ENCODE results near the gene SLC13A3.

SLC13A3 gene

GRCh38 chr20:46573234-46573633 lies 78.0 kb downstream of the SLC13A3 start:
- no peaks in the 10 kb centered on the region for H3K79me2 ChIP-seq (ENCODE audit: insufficient read depth, low read length)
- H3K4me2 ChIP-seq (ENCODE audit: low read depth, low read length, poor library complexity, severe bottlenecking) = no peak overlapping the region
- H4K20me1 ChIP-seq (ENCODE audit: insufficient read depth, low read length, poor library complexity, severe bottlenecking) = no peaks in the 10 kb centered on the region
- H3K9me2 ChIP-seq (replicated peaks; ENCODE audit: low read depth, low read length) = no peaks in the 10 kb centered on the region
- no peaks in the 10 kb centered on the region for H3F3A ChIP-seq (ENCODE audit: low read depth)
- no peaks in the 10 kb centered on the region for H3K36me3 ChIP-seq (ENCODE audit: insufficient read depth, low read length)
- H3K4me1 ChIP-seq (ENCODE audit: insufficient read depth, low read length, poor library complexity, severe bottlenecking) = no peaks in the 10 kb centered on the region
- no peak overlapping the region for H2AFZ ChIP-seq (ENCODE audit: low read length)
- no peak overlapping the region for H3K4me3 ChIP-seq (ENCODE audit: low read length, poor library complexity, severe bottlenecking)
- H3K27me3 ChIP-seq (ENCODE audit: insufficient read depth, low read length, poor library complexity, severe bottlenecking) = no peaks in the 10 kb centered on the region
- TF ChIP-seq CTCF (conservative IDR thresholded peaks at IDR 0.05; ENCODE audit: low read length) = no peak
- TF ChIP-seq EZH2phosphoT487 (IDR thresholded peaks at IDR 0.05; ENCODE audit: borderline replicate concordance) = no peak
- no peak overlapping the region for H3K9ac ChIP-seq (ENCODE audit: low read depth, low read length, poor library complexity, severe bottlenecking)
- no peaks in the 10 kb centered on the region for H3K9me3 ChIP-seq (ENCODE audit: insufficient read depth, low read depth, low read length)

- no peaks in the 10 kb centered on the region for H3K9me2 ChIP-seq (replicated peaks; ENCODE audit: low read depth, low read length)
- no peak overlapping the region for H3K4me2 ChIP-seq (ENCODE audit: low read depth, low read length, poor library complexity, severe bottlenecking)
- no peaks in the 10 kb centered on the region for H3K27me3 ChIP-seq (ENCODE audit: insufficient read depth, low read length, poor library complexity, severe bottlenecking)
- no peak overlapping the region for H3K4me3 ChIP-seq (ENCODE audit: low read length, poor library complexity, severe bottlenecking)
- no peaks in the 10 kb centered on the region for H3K36me3 ChIP-seq (ENCODE audit: insufficient read depth, low read length)
- no peak overlapping the region for H2AFZ ChIP-seq (ENCODE audit: low read length)
- TF ChIP-seq CTCF (conservative IDR thresholded peaks at IDR 0.05; ENCODE audit: low read length) (no peak), EZH2phosphoT487 (IDR thresholded peaks at IDR 0.05; ENCODE audit: borderline replicate concordance) (no peak)
- H4K20me1 ChIP-seq (ENCODE audit: insufficient read depth, low read length, poor library complexity, severe bottlenecking) = no peaks in the 10 kb centered on the region
- no peaks in the 10 kb centered on the region for H3K4me1 ChIP-seq (ENCODE audit: insufficient read depth, low read length, poor library complexity, severe bottlenecking)
- H3F3A ChIP-seq (ENCODE audit: low read depth) = no peaks in the 10 kb centered on the region
- H3K79me2 ChIP-seq (ENCODE audit: insufficient read depth, low read length) = no peaks in the 10 kb centered on the region
- H3K9ac ChIP-seq (ENCODE audit: low read depth, low read length, poor library complexity, severe bottlenecking) = no peak overlapping the region
- H3K9me3 ChIP-seq (ENCODE audit: insufficient read depth, low read depth, low read length) = no peaks in the 10 kb centered on the region
Observed at GRCh38 chr20:46572790-46573189, 78.5 kb downstream of the SLC13A3 start.

- Histone ChIP-seq H3K27me3 (ENCODE audit: insufficient read depth, low read length, poor library complexity, severe bottlenecking) (no peaks in the 10 kb centered on the region), H4K20me1 (ENCODE audit: insufficient read depth, low read length, poor library complexity, severe bottlenecking) (no peaks in the 10 kb centered on the region), H3F3A (ENCODE audit: low read depth) (no peaks in the 10 kb centered on the region), H3K4me3 (ENCODE audit: low read length, poor library complexity, severe bottlenecking) (no peak overlapping the region), H3K9me3 (ENCODE audit: insufficient read depth, low read depth, low read length) (no peaks in the 10 kb centered on the region), H3K4me2 (ENCODE audit: low read depth, low read length, poor library complexity, severe bottlenecking) (no peak overlapping the region), H3K4me1 (ENCODE audit: insufficient read depth, low read length, poor library complexity, severe bottlenecking) (peaks cover 6% of the 10 kb centered on the region), H3K9me2 (replicated peaks; ENCODE audit: low read depth, low read length) (no peaks in the 10 kb centered on the region), H3K9ac (ENCODE audit: low read depth, low read length, poor library complexity, severe bottlenecking) (no peak overlapping the region), H3K36me3 (ENCODE audit: insufficient read depth, low read length) (no peaks in the 10 kb centered on the region), H3K79me2 (ENCODE audit: insufficient read depth, low read length) (no peaks in the 10 kb centered on the region), H2AFZ (ENCODE audit: low read length) (no peak overlapping the region)
- TF ChIP-seq CTCF (conservative IDR thresholded peaks at IDR 0.05; ENCODE audit: low read length) (no peak), EZH2phosphoT487 (IDR thresholded peaks at IDR 0.05; ENCODE audit: borderline replicate concordance) (no peak)
Observed at GRCh38 chr20:46572153-46572552, 79.1 kb downstream of the SLC13A3 start.
